Measurements from ENCODE around the gene C8A. TPM values are rescaled to one million over a fixed set of nuclear protein-coding genes. Genes with fewer than 3 reads are reported as not detected.

The C8A gene
- total RNA-seq, 1 experiment from 2014 or later: not detected

DNA sequence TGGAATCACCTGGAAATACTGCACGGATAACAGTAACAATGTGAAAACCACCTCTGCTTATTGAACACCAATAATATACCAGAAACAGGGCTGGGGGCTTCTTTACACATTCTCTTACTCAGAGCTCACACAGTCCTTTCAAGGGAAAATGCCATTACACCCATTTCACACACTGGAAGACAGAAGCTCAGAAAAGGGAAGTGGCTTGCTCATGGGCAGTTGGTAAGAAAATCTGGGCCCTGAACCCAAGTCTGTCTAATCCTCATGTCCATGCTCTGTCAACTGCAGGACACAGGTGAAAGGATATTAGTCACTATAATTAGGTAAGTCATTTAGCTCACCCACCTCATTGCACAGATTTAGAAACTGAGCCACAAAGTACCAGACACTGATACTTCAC, 18.6 kb downstream of the C8A start:
- TF ChIP-seq CTCF (conservative IDR thresholded peaks at IDR 0.05) (no peak), EZH2 (IDR thresholded peaks at IDR 0.05; ENCODE audit: low read depth) (no peak)
- CTCF ChIA-PET: no interaction called here
- no peaks in the 10 kb centered on the region for H3K36me3 ChIP-seq (ENCODE audit: low read depth)
- intact Hi-C loops (cut with micrococcal nuclease; ENCODE audit: unreplicated experiment): no loop called here
- no TSS peak for BruUV-seq (replicated peaks)
- H3K79me2 ChIP-seq (ENCODE audit: low read depth): no peaks in the 10 kb centered on the region
- no peak overlapping the region for H3K27ac ChIP-seq
- H3K9me2 ChIP-seq (ENCODE audit: insufficient read depth): no peaks in the 10 kb centered on the region
- H3K4me3 ChIP-seq: no peak overlapping the region
- no peak for DNase-seq
- H3K4me2 ChIP-seq: no peak overlapping the region
- H3K27me3 ChIP-seq (ENCODE audit: insufficient read depth, low read depth): peaks cover 26% of the 10 kb centered on the region
- no peaks in the 10 kb centered on the region for H3K9me3 ChIP-seq (ENCODE audit: insufficient read depth, low read depth)
- no peak overlapping the region for H2AFZ ChIP-seq
- no peaks in the 10 kb centered on the region for H4K20me1 ChIP-seq (ENCODE audit: insufficient read depth)
- no peaks in the 10 kb centered on the region for H3F3A ChIP-seq (ENCODE audit: insufficient read depth, low read depth)
- POLR2A ChIA-PET (ENCODE audit: unreplicated experiment): no interaction called here
- no peaks in the 10 kb centered on the region for H3K4me1 ChIP-seq (replicated peaks; ENCODE audit: insufficient read depth)

GRCh38 chr1:56874689-56875088, 20.1 kb downstream of the C8A start:
- no peaks in the 10 kb centered on the region for H3F3A ChIP-seq (ENCODE audit: insufficient read depth, low read depth)
- no peak overlapping the region for H3K4me3 ChIP-seq
- H3K27me3 ChIP-seq (ENCODE audit: insufficient read depth, low read depth): peaks cover 19% of the 10 kb centered on the region
- H3K9me2 ChIP-seq (ENCODE audit: insufficient read depth): no peaks in the 10 kb centered on the region
- intact Hi-C loops (cut with micrococcal nuclease; ENCODE audit: unreplicated experiment): no loop called here
- CTCF ChIA-PET: no interaction called here
- POLR2A ChIA-PET (ENCODE audit: unreplicated experiment): no interaction called here
- H2AFZ ChIP-seq: no peak overlapping the region
- no peaks in the 10 kb centered on the region for H3K79me2 ChIP-seq (ENCODE audit: low read depth)
- H3K9me3 ChIP-seq (ENCODE audit: insufficient read depth, low read depth): no peaks in the 10 kb centered on the region
- no peak overlapping the region for H3K4me2 ChIP-seq
- no peaks in the 10 kb centered on the region for H3K4me1 ChIP-seq (replicated peaks; ENCODE audit: insufficient read depth)
- no peak for DNase-seq
- H3K27ac ChIP-seq: no peak overlapping the region
- H3K36me3 ChIP-seq (ENCODE audit: low read depth): no peaks in the 10 kb centered on the region
- H4K20me1 ChIP-seq (ENCODE audit: insufficient read depth): no peaks in the 10 kb centered on the region
- TF ChIP-seq EZH2 (IDR thresholded peaks at IDR 0.05; ENCODE audit: low read depth): no peak
- TF ChIP-seq CTCF (conservative IDR thresholded peaks at IDR 0.05): no peak
- no TSS peak for BruUV-seq (replicated peaks)

- intact Hi-C loops (cut with micrococcal nuclease; ENCODE audit: unreplicated experiment): no loop called here
- CTCF ChIA-PET: no interaction called here
- H3K9me3 ChIP-seq (ENCODE audit: insufficient read depth, low read depth): no peaks in the 10 kb centered on the region
Observed at GRCh38 chr1:56877973-56878372, 23.4 kb downstream of the C8A start.

More at GRCh38 chr1:56877973-56878372, 23.4 kb downstream of the C8A start:
- TF ChIP-seq CTCF (conservative IDR thresholded peaks at IDR 0.05) (no peak), EZH2 (IDR thresholded peaks at IDR 0.05; ENCODE audit: low read depth) (no peak)
- H3K4me3 ChIP-seq: no peak overlapping the region
- no peaks in the 10 kb centered on the region for H3K36me3 ChIP-seq (ENCODE audit: low read depth)
- H3K4me2 ChIP-seq: no peak overlapping the region
- H3K27me3 ChIP-seq (ENCODE audit: insufficient read depth, low read depth): peaks cover 7% of the 10 kb centered on the region; the same call in 1 of the 2 replicates
- H3F3A ChIP-seq (ENCODE audit: insufficient read depth, low read depth): no peaks in the 10 kb centered on the region
- POLR2A ChIA-PET (ENCODE audit: unreplicated experiment): no interaction called here
- BruUV-seq (replicated peaks): no TSS peak
- no peaks in the 10 kb centered on the region for H3K4me1 ChIP-seq (replicated peaks; ENCODE audit: insufficient read depth)
- H2AFZ ChIP-seq: no peak overlapping the region
- no peak for DNase-seq
- H3K79me2 ChIP-seq (ENCODE audit: low read depth): no peaks in the 10 kb centered on the region
- no peaks in the 10 kb centered on the region for H4K20me1 ChIP-seq (ENCODE audit: insufficient read depth)
- no peak overlapping the region for H3K27ac ChIP-seq
- no peaks in the 10 kb centered on the region for H3K9me2 ChIP-seq (ENCODE audit: insufficient read depth)
